HG03060 (cell line): ENCODE results near the gene ENTPD2.

ENCODE experiments used
- ATAC-seq: cut with Tn5 transposase; IDR thresholded peaks from one replicate; pipeline ENCODE4 v1.9.1; 2021; ENCODE audit warnings: low read depth, moderate number of reproducible peaks; ENCODE audit not compliant: unreplicated experiment

The ENTPD2 gene

DNA sequence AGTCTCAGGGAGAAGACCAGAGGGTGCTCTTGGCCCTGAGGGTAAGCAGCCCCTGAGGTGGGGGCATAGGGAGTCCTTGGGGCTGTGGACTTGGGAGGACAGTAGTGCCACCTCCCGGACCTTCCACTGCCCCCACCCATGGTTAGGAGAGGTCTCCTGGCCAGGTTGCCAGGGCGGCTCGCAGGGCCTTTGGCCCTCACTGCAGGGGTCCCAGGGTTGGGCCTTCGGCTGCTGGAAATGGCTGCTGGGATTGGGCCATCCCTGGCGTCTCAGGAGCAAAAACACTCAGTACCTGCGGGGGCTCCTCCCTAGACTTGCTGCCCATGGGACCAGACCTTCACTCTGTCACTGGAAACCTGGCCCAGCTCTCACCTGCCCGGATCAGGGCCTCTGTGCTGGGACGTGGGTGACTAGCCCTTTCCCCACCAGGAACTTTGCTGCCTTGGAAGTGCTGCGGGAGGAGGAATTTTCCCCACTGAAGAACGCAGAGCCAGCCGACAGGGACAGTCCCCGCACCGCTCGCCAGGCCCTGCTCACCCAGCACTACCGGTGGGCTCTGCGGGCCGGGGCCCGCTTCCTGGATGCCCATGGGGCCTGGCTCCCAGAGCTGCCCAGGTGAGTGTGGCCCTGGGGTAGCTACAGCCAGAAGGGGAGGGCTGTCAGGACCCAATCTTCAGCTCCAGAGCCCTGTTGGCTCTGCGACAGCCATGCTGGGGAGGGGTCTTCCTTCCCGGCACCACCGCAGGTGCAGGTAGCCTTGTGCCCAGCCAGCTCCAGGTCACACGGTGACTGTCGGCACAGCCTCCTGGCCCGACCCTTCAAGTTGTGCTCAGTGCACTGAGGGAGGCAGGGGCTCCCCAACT is 26.6 kb upstream of the ENTPD2 start:
- ATAC-seq: no peak

GRCh38 chr9:137079401-137079787 is 25.5 kb upstream of the ENTPD2 start:
- ATAC-seq: no peak

GRCh38 chr9:137078701-137079400 is 25.0 kb upstream of the ENTPD2 start:
- no peak for ATAC-seq

DNA sequence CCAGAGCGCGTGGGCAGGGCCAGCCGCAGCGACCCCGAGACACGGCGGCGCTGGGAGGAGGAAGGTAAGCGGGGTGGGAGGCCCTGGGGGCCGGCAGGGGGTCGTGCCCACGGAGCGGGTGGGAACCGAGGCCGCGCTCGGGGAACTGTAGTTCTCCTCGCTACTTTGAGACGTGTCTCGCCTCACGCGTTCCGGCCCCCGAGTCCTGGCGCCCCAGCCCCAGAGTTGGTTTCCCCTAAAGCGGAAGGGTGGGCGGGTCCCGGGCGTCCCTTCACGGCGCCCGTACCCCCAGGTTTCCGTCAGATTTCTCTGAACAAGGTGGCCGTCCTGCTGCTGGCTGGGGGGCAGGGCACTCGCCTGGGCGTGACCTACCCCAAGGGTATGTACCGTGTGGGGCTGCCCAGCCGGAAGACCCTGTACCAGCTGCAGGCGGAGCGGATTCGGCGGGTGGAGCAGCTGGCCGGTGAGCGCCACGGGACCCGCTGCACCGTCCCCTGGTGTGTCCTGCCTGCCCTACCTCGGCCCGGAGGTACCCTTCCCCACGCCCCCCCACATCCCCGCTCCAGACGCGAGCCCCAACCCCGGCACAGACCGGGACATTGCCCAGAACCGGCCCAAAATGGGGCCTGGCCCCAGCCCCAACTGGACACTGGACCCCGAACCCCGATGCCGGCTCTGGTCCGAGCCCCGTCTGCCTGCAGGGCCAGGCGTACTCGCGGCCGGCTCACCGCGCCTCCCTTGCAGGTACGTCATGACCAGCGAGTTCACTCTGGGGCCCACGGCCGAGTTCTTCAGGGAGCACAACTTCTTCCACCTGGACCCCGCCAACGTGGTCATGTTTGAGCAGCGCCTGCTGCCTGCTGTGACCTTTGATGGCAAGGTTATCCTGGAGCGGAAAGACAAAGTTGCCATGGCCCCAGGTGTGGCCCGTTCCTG is 24.2 kb upstream of the ENTPD2 start:
- ATAC-seq: no peak

GRCh38 chr9:137077010-137077747 is 23.3 kb upstream of the ENTPD2 start, which contains the start of gene UAP1L1:
UAP1L1 (plus strand) TSS chr9:137077517; CDS start chr9:137077533, 16 bp downstream.
- ATAC-seq: no peak

- no peak for ATAC-seq
These were observed 22.8 kb upstream of the ENTPD2 start for GRCh38 chr9:137076636-137077009.

- no peak for ATAC-seq
These were observed 21.5 kb upstream of the ENTPD2 start for GRCh38 chr9:137075275-137075775.

DNA sequence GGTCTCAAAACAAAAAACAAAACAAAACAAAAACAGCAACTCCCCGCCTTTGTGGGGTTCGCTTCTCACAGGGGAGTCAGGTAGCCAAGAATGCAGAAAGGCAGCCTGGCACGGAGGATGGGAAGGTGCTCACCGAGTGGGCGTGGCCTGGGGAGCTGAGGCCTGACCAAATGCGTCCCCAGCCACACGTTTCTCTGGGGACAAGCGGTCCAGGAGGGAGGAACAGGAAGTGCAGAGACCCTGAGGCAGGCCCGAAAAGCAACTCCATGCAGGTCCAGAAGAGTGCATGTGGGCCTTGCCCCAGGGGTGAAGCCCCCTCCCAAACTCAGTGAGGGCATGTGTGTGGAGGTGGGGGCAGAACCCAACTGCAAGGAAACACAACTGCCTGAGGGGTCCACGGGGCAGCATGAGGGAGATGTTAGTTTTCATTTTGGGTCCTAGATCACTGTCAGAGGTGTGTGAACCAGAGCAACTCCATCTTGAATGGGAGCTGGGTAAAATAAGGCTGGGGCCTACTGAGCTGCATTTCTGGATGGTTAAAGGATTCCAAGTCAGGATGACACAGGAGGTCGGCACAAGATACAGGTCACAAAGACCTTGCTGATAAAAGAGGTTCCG is 20.9 kb upstream of the ENTPD2 start:
- no peak for ATAC-seq

GRCh38 chr9:137073992-137074399 is 20.1 kb upstream of the ENTPD2 start:
- ATAC-seq: no peak

DNA sequence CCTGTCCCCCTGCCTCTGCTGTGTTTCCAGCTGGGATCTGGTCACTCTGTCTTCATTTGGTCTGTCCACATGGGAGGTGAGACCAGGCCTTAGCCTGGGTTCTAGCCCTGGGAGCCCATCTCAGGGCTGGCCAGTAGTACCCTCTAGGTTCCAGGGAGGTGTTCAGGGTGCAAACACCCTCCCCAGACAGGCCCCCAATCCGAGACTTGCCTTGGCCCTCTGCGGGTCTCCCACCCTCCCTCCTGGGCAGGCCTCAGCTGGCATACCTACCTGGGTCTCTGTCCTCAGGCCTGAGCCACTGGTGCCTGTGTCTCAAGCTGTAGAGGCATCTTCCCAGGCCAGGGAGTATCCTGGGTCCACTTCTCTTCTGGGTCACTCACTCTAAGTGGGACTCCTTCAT is 17.4 kb upstream of the ENTPD2 start:
- ATAC-seq: no peak

GRCh38 chr9:137070906-137071275 is 17.0 kb upstream of the ENTPD2 start:
- ATAC-seq: no peak

- peak; percentile 61 for ATAC-seq
These were observed 16.5 kb upstream of the ENTPD2 start, which contains the start of gene SAPCD2 for GRCh38 chr9:137070201-137070905. SAPCD2 (minus strand) TSS chr9:137070557; CDS start chr9:137070460, 97 bp downstream.

GRCh38 chr9:137069508-137070091 is 15.7 kb upstream of the ENTPD2 start:
- no peak for ATAC-seq

- no peak for ATAC-seq
These were observed 15.0 kb upstream of the ENTPD2 start for GRCh38 chr9:137068539-137069507.

DNA sequence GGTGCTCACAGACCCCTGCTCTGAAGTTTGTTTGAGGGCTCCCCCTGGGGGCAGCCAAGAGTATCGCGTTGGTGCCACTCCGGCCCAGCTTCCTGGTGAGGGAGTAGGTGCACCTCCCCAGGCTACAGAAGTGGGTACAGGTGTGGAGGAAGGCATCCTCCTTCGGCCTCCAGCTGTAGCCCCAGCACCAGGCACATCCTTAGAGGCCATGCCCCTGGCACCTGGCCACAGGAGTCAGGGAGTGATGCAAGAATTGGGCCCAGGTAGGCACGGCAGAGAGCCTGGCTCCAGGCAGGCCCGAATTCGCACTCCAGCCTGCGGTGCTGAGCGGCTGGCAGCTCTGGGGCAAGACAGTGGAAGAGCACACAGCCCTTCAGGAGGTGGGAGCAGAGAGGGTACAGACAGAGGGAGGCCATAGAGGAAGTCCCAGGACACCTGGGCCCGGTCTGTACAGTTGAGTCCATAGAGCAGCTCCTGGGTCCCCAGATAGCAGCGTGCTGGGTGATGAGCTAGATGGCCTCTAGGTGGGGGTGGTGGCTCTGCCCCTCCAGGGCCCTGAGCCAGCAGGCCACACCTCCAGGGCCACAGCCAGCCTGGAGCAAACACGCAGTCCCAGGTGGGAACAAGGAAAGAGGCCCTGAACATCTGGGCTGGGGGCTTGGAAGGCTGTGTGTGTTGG is 14.1 kb upstream of the ENTPD2 start:
- ATAC-seq: no peak

DNA sequence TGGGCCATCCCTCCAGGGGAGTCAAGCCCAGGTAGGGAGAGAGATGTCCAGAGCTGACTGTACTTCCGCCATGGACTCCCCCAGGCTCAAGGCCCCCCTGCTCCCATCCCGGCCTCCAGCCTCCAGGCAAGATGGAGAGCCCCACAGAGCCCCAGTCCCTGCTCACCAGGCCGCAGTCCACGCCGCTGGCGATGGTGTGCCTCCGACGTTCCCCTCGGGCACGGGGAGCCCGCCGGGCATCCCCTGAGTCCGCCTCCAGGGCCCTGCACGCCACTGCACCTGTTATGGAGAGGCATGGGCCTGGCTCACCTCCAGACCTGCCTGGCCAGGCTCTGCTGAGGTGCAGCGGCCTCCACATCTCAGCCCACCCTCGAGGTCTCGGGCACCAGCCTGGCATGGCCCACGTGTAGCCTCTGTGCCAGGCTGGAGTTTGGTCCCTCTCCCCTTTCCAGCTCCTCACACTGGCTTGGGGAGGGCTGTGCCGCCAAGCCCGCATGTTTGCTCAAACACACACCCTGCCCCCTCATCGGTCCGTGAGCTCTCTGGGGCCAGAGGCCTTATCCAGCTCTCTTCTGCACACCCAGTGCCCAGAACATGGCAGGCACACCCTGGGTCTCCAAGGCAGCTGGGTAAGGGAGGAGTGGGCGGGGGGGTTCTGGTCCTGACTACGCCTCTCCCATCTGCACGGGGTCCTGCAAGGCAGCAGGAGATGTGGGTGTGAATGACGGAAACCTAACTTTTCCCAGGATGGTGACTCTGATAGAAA is 12.4 kb upstream of the ENTPD2 start:
- no peak for ATAC-seq
